Ascending aorta (tissue), 2 donors: Measurements from ENCODE around the gene TAC4. TPM values are rescaled to one million over a fixed set of nuclear protein-coding genes. Genes with fewer than 3 reads are reported as not detected.

ENCODE experiments used
- DNase-seq, 2 donors: peaks; one replicate each; pipeline ENCODE4 v3.0.0-alpha.2; 2019; ENCODE audit warnings: low spot score in 2 of 2
- H3K27ac ChIP-seq, 2 donors: fragments of 200-600 bp; sonication (generic); one replicate each; pipeline ENCODE4 v1.5.1; 2016 to 2017; ENCODE audit warnings: mild to moderate bottlenecking in 1 of 2
- H3K27me3 ChIP-seq: fragments of 200-600 bp; sonication (generic); one replicate; pipeline ENCODE4 v1.5.1; 2017
- H3K36me3 ChIP-seq, 2 donors: fragments of 200-600 bp; sonication (generic); one replicate each; pipeline ENCODE4 v1.5.1; 2016
- H3K4me1 ChIP-seq, 2 donors: fragments of 200-600 bp; sonication (generic); one replicate each; pipeline ENCODE4 v1.5.1; 2016 to 2017; ENCODE audit warnings: mild to moderate bottlenecking in 1 of 2
- H3K4me3 ChIP-seq, 2 donors: fragments of 200-600 bp; sonication (generic); one replicate each; pipeline ENCODE4 v1.5.1; 2016 to 2017; ENCODE audit warnings: mild to moderate bottlenecking in 1 of 2
- H3K9me3 ChIP-seq, 2 donors: fragments of 200-600 bp; sonication (generic); one replicate each; pipeline ENCODE4 v1.5.1; 2016
- intact Hi-C: fragments of 100-400 bp; cut with DNase I; formaldehyde crosslinking; loops from one replicate; pipeline ENCODE4 v1.15.1; 2023
- total RNA-seq: library from RNA; depleted of rRNA; stranded (reverse); fragments of >200 nt; gene quantifications from one replicate; pipeline ENCODE4 v1.1.0, GENCODE V29; 2016
- TF ChIP-seq, protein P1 (sequence below), 3 experiments: fragments of 200-600 bp in 2 of 3; fragments of 450-650 bp in 1 of 3; sonication (generic) in 2 of 3; IDR thresholded peaks; one replicate each; pipeline ENCODE4 v1.5.1; 2016 to 2019; ENCODE audit warnings: antibody characterized with exemption in 3 of 3, mild to moderate bottlenecking in 1 of 3, moderate library complexity in 1 of 3

The TAC4 gene
- total RNA-seq, 1 donor from 2014 or later, result not detected

DNA sequence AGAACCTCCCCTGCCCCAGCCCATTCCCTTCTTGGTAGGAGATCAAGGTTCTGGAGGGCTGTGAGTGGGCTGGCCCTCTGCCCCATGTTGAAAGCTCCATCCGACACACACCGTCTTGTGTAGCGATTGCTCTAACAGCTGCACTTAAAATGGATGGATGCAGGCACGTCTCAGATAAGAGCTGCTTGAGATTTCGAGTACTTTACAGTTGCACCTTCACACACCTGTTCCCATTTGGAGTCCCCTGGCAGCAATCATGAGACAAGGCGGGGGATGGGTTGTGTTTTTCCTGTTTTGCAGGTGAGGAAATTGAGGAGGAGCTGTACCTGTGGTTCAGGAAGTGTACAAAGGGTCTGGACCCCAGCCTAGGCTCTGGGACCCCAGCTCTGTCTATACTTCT lies 25.6 kb upstream of the TAC4 start:
- Histone ChIP-seq H3K4me3 (no peak overlapping the region), H3K27ac (no peak overlapping the region), H3K27me3 (no peaks in the 10 kb centered on the region), H3K4me1 (no peaks in the 10 kb centered on the region), H3K9me3 (no peaks in the 10 kb centered on the region), H3K36me3 (no peaks in the 10 kb centered on the region)
- no peak for DNase-seq
- intact Hi-C loops, result no loop called here
- TF ChIP-seq, protein P1, sequence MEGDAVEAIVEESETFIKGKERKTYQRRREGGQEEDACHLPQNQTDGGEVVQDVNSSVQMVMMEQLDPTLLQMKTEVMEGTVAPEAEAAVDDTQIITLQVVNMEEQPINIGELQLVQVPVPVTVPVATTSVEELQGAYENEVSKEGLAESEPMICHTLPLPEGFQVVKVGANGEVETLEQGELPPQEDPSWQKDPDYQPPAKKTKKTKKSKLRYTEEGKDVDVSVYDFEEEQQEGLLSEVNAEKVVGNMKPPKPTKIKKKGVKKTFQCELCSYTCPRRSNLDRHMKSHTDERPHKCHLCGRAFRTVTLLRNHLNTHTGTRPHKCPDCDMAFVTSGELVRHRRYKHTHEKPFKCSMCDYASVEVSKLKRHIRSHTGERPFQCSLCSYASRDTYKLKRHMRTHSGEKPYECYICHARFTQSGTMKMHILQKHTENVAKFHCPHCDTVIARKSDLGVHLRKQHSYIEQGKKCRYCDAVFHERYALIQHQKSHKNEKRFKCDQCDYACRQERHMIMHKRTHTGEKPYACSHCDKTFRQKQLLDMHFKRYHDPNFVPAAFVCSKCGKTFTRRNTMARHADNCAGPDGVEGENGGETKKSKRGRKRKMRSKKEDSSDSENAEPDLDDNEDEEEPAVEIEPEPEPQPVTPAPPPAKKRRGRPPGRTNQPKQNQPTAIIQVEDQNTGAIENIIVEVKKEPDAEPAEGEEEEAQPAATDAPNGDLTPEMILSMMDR (IDR thresholded peaks at IDR 0.05), result no peak

DNA sequence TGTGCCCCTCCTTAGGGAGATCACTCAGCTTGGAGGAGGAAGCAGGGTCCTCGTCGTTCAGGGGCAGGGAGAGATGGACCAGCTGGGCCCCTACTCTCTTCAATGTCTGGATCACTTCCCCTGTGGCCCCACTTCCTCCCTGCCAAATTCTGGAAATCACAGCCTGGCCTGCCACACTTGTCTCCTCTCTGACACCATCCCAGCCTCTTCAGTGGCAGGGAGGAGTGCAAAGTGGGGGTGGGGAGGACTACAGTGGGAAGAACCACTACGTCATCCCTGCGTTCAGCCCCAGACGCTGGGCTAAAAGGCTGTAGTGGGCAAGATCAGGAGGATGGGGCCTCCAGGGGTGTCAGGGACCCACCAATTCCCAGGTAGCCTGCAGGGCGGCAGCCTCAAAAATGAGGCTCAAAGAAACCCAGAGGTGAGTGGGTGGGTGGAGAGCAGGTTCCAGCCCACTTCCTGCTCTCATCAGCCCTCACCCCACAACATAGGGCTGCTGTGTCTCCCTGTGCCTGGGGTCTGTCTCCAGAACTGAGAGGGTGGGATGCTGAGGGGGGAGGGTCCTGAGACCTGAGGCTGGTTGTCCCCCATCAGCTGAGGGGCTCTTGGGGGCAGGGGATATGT lies 25.0 kb upstream of the TAC4 start:
- Histone ChIP-seq H3K27me3 (no peaks in the 10 kb centered on the region), H3K4me1 (no peaks in the 10 kb centered on the region), H3K4me3 (no peak overlapping the region), H3K27ac (no peak overlapping the region), H3K36me3 (no peaks in the 10 kb centered on the region), H3K9me3 (no peaks in the 10 kb centered on the region)
- intact Hi-C loops, result no loop called here
- no peak for DNase-seq
- TF ChIP-seq, protein P1 (IDR thresholded peaks at IDR 0.05), result no peak

DNA sequence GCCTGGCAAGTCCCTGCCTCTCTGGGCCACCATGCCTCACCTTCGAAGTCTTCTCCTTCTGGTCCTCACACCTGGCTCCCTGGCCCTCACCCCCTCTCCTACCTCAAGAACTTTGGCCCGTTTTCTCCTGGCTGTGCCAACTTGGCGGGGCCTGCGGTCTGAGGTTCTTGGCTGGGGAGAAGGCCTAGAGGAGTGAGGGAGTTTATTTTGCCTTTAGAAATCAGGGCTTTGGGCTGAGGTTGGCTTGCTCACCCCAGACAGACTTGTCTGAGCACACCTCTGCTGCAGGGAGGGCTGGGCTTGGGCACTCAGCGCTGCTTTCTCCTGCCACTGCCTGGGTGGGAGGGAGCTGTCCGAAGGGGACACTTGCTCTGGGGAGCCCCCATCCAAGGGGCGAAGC lies 23.3 kb upstream of the TAC4 start:
- Histone ChIP-seq H3K9me3 (no peaks in the 10 kb centered on the region), H3K27ac (no peak overlapping the region), H3K27me3 (no peaks in the 10 kb centered on the region), H3K36me3 (no peaks in the 10 kb centered on the region), H3K4me3 (no peak overlapping the region), H3K4me1 (no peaks in the 10 kb centered on the region)
- intact Hi-C loops, result no loop called here
- TF ChIP-seq, protein P1 (IDR thresholded peaks at IDR 0.05), result no peak
- no peak for DNase-seq

DNA sequence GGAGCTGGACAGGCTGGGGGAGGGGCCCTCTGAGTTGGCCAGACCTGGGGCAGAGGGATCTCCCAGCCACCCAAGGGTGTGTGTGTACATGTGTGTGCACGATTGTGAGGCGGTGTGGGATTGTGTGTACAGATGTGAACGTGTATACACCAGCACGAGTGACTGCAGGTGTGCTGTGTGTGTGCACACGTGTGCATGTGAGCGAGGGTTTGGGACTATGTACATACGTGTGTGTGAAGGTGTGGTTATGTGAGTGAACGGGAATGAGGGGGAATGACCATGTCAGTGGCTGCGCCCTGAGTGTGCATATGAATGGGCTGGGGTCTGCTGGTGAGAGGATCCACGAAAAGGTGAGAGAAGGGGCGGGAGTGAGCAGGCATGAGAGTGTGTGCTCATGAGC lies 22.4 kb upstream of the TAC4 start:
- DNase-seq, result no peak
- TF ChIP-seq, protein P1 (IDR thresholded peaks at IDR 0.05), result no peak
- intact Hi-C loops, result no loop called here
- Histone ChIP-seq H3K27ac (no peak overlapping the region), H3K9me3 (no peaks in the 10 kb centered on the region), H3K36me3 (no peaks in the 10 kb centered on the region), H3K27me3 (no peaks in the 10 kb centered on the region), H3K4me3 (no peak overlapping the region), H3K4me1 (no peaks in the 10 kb centered on the region)

DNA sequence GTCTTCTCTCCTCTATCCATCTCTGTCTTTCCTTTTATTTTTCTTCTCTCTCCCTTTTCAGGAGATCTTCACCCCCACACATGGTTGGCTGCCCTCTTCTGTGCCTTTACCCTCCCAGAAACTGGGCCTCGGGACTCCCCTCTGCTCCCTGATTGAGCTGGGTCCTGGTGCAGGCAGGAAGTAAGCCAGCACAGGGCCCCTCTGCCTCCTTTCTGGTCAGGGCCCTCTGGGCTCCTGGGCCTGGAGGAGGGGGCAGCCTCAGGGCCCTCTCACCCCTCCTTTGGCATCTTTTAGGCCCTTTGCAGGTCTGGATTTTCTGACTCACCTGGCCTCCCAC lies 21.1 kb upstream of the TAC4 start:
- H3K9me3 ChIP-seq, result no peaks in the 10 kb centered on the region
- no peak for DNase-seq
- TF ChIP-seq, protein P1 (IDR thresholded peaks at IDR 0.05), result no peak
- intact Hi-C loops, result no loop called here
- H3K4me1 ChIP-seq, result no peaks in the 10 kb centered on the region
- no peaks in the 10 kb centered on the region for H3K27me3 ChIP-seq
- H3K4me3 ChIP-seq, result no peak overlapping the region
- H3K36me3 ChIP-seq, result no peaks in the 10 kb centered on the region
- H3K27ac ChIP-seq, result no peak overlapping the region

DNA sequence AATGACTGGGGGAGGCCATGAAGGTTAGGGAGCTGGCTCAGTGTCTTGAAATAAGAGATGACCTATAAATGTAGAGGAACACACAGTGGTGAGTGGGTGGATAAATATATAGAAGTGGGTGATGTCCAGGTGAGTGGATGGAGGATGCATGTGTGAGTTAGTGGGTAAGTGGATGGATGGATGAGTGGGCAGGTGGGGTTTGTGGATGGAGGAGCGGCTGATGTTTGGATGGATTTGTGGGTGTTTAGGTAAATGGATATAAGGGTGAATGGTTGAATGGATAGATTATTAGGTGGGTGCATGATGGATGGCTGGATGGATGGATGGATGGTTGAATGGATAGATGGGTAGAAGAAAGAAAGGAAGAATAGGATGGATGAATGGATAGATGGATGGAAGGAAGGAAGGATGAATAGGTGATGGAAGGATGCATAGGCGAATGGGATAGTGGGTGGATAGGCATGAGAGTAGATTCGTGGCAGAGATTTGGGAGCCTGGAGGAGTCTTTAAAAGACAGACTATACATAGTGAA lies 19.1 kb upstream of the TAC4 start:
- no peaks in the 10 kb centered on the region for H3K36me3 ChIP-seq
- intact Hi-C loops, result no loop called here
- no peak overlapping the region for H3K27ac ChIP-seq
- H3K4me1 ChIP-seq, result no peaks in the 10 kb centered on the region
- TF ChIP-seq, protein P1 (IDR thresholded peaks at IDR 0.05), result no peak
- H3K27me3 ChIP-seq, result no peaks in the 10 kb centered on the region
- no peaks in the 10 kb centered on the region for H3K9me3 ChIP-seq
- no peak overlapping the region for H3K4me3 ChIP-seq
- no peak for DNase-seq
